ENCODE measurements around the gene ANGPTL8. TPM values are rescaled to one million over a fixed set of nuclear protein-coding genes. Genes with fewer than 3 reads are reported as not detected.

Gene ANGPTL8
- total and polyA plus RNA-seq, 2 of the 13 experiments (the other 11 are each of a cell fraction or from before 2014, with no cell fraction given) = 27.3 to 243 TPM

DNA sequence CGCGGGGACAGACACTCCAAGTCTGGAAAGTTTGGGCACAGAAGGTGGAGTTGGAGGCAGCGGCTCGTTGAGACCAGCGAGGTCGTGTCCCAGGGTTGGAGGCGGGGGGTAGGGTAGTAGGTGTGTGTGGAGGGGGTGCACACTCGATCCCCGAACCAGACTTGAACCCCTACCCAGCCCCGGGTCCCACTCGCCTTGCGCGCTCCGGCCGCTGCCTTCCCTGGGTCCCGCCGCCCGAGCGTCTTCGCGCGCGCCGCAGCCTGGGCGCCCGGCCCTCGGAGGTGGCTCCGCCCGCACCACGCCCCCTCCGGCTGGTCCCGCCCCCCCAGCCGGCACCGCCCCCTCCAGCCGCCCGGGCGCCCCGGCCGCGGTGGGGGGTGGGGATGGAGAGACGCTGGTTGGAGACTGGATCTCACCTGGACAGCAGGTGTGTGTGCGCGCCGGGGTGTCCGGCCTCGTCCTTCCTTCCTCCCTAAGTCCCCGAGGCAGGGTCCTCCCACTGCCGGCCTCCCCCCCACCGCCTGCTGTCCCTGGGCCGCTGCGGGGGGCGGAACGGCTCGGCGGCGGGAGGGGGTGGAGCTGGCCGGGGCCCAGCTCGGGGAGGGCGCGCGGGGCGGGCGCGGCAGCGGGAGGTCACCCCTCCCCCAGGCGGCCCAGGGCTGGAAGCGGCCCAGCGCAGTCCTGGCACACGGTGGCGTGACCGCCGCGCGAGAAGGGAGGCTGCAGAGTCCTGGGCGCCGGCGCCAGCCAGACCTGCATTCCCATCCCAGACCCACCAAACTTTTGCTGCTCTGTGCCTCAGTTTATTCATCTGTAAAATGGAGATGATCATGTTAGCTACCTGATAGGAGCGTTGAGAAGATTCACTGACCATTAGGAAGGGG is 41.9 kb upstream of the ANGPTL8 start, which contains the start of gene KANK2 (continued):
- TF ChIP-seq ATF3 (CRISPR knock-in tag; IDR thresholded peaks at IDR 0.05) (no peak), ZBTB7A (CRISPR knock-in tag; IDR thresholded peaks at IDR 0.05) (no peak), ZNF891 (CRISPR knock-in tag; IDR thresholded peaks at IDR 0.05) (no peak), SIX1 (CRISPR knock-in tag; IDR thresholded peaks at IDR 0.05; ENCODE audit: borderline replicate concordance) (no peak), SMARCE1 (IDR thresholded peaks at IDR 0.05; ENCODE audit: borderline replicate concordance) (no peak), CCDC6 (CRISPR knock-in tag; IDR thresholded peaks at IDR 0.05) (peak; percentile 81), NBN (conservative IDR thresholded peaks at IDR 0.05) (no peak), ZNF256 (CRISPR knock-in tag; conservative IDR thresholded peaks at IDR 0.05) (no peak), FUBP1 (CRISPR knock-in tag; IDR thresholded peaks at IDR 0.05; ENCODE audit: borderline replicate concordance) (no peak), ONECUT2 (CRISPR knock-in tag; IDR thresholded peaks at IDR 0.05) (no peak), HNRNPH1 (optimal IDR thresholded peaks at IDR 0.05; ENCODE audit: low read depth, low read length) (no peak), ZNF616 (CRISPR knock-in tag; IDR thresholded peaks at IDR 0.05; ENCODE audit: low read depth) (0 out of 2 replicates have a peak, but pooled peaks have one; percentile 22), FOXA1 (IDR thresholded peaks at IDR 0.05) (no peak), FOXA1 (CRISPR knock-in tag; IDR thresholded peaks at IDR 0.05) (peak; percentile 24; the same call in 1 of the 2 replicates), SP140L (CRISPR knock-in tag; IDR thresholded peaks at IDR 0.05; ENCODE audit: borderline replicate concordance) (no peak), HES4 (CRISPR knock-in tag; IDR thresholded peaks at IDR 0.05; ENCODE audit: borderline replicate concordance) (no peak; the same call in 1 of the 2 replicates), HHEX (CRISPR knock-in tag; IDR thresholded peaks at IDR 0.05) (no peak), ZNF747 (CRISPR knock-in tag; IDR thresholded peaks at IDR 0.05; ENCODE audit: borderline replicate concordance) (0 out of 2 replicates have a peak, but pooled peaks have one; percentile 13)
- TF ChIP-seq, protein P1, sequence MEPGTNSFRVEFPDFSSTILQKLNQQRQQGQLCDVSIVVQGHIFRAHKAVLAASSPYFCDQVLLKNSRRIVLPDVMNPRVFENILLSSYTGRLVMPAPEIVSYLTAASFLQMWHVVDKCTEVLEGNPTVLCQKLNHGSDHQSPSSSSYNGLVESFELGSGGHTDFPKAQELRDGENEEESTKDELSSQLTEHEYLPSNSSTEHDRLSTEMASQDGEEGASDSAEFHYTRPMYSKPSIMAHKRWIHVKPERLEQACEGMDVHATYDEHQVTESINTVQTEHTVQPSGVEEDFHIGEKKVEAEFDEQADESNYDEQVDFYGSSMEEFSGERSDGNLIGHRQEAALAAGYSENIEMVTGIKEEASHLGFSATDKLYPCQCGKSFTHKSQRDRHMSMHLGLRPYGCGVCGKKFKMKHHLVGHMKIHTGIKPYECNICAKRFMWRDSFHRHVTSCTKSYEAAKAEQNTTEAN (CRISPR knock-in tag; conservative IDR thresholded peaks at IDR 0.05) = no peak
- TF ChIP-seq, protein P2, sequence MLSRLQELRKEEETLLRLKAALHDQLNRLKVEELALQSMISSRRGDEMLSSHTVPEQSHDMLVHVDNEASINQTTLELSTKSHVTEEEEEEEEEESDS (CRISPR knock-in tag; IDR thresholded peaks at IDR 0.05; ENCODE audit: borderline replicate concordance) = no peak
- TF ChIP-seq, protein P3, sequence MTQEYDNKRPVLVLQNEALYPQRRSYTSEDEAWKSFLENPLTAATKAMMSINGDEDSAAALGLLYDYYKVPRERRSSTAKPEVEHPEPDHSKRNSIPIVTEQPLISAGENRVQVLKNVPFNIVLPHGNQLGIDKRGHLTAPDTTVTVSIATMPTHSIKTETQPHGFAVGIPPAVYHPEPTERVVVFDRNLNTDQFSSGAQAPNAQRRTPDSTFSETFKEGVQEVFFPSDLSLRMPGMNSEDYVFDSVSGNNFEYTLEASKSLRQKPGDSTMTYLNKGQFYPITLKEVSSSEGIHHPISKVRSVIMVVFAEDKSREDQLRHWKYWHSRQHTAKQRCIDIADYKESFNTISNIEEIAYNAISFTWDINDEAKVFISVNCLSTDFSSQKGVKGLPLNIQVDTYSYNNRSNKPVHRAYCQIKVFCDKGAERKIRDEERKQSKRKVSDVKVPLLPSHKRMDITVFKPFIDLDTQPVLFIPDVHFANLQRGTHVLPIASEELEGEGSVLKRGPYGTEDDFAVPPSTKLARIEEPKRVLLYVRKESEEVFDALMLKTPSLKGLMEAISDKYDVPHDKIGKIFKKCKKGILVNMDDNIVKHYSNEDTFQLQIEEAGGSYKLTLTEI (CRISPR knock-in tag; conservative IDR thresholded peaks at IDR 0.05) = no peak
- TF ChIP-seq, protein P4, sequence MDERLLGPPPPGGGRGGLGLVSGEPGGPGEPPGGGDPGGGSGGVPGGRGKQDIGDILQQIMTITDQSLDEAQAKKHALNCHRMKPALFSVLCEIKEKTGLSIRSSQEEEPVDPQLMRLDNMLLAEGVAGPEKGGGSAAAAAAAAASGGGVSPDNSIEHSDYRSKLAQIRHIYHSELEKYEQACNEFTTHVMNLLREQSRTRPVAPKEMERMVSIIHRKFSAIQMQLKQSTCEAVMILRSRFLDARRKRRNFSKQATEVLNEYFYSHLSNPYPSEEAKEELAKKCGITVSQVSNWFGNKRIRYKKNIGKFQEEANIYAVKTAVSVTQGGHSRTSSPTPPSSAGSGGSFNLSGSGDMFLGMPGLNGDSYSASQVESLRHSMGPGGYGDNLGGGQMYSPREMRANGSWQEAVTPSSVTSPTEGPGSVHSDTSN (CRISPR knock-in tag; IDR thresholded peaks at IDR 0.05) = no peak
- TF ChIP-seq, protein P5, sequence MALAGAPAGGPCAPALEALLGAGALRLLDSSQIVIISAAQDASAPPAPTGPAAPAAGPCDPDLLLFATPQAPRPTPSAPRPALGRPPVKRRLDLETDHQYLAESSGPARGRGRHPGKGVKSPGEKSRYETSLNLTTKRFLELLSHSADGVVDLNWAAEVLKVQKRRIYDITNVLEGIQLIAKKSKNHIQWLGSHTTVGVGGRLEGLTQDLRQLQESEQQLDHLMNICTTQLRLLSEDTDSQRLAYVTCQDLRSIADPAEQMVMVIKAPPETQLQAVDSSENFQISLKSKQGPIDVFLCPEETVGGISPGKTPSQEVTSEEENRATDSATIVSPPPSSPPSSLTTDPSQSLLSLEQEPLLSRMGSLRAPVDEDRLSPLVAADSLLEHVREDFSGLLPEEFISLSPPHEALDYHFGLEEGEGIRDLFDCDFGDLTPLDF (CRISPR knock-in tag; IDR thresholded peaks at IDR 0.05) = no peak

All from HepG2 (cell line).